NB4 (cell line): Measurements from ENCODE around the gene OSCAR.

Experiments used
- DNase-seq: peaks from one replicate; pipeline ENCODE4 v3.0.0; 2010; ENCODE audit warnings: low read depth
- H3K4me3 ChIP-seq: one replicate; pipeline ENCODE4 v1.5.1; 2011; ENCODE audit warnings: mild to moderate bottlenecking, low read depth, low read length, moderate library complexity
- MYC ChIP-seq: IDR thresholded peaks from 2 replicates; pipeline ENCODE4 v1.6.1; 2011; ENCODE audit warnings: low read depth, low read length
- POLR2A ChIP-seq: IDR thresholded peaks from 2 replicates; pipeline ENCODE4 v1.6.1; 2011; ENCODE audit warnings: mild to moderate bottlenecking; ENCODE audit not compliant: insufficient read length; ENCODE audit errors: extremely low read depth
- TF ChIP-seq, protein P1 (sequence below): IDR thresholded peaks from one replicate; pipeline ENCODE4 v1.5.1; 2012; ENCODE audit warnings: low read depth, low read length
- TF ChIP-seq, protein P2 (sequence below): IDR thresholded peaks from 2 replicates; pipeline ENCODE4 v1.6.1; 2011; ENCODE audit warnings: low read depth, low read length

OSCAR gene, protein sequence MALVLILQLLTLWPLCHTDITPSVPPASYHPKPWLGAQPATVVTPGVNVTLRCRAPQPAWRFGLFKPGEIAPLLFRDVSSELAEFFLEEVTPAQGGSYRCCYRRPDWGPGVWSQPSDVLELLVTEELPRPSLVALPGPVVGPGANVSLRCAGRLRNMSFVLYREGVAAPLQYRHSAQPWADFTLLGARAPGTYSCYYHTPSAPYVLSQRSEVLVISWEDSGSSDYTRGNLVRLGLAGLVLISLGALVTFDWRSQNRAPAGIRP

DNA sequence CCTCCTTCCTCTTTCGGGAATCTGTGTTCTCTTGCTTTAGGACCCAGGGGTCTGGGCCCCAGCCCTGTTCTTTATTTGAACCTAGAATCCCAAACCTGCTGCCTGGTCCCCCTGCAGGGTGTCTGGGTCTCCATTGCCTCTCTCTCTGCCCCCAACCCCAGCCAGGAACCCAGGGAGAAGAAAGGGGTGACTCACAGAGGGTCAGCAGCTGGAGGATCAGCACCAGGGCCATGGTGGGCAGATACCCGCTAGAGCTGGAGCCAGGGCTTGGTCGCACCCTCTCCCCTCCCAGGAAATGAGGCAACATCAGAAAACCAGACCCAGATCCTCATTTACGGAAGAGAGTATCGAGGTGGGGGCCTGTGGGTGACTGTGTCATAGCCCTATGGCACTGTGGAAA, at the start of gene OSCAR:
TSS of gene OSCAR (minus strand) at position 243 of the 400 bp plus-strand sequence. CDS start at position 232, 11 bp downstream.
- no peak; the same call in 1 of the 2 replicates for TF ChIP-seq MYC
- TF ChIP-seq POLR2A, result peak; percentile 26
- TF ChIP-seq, protein P1, sequence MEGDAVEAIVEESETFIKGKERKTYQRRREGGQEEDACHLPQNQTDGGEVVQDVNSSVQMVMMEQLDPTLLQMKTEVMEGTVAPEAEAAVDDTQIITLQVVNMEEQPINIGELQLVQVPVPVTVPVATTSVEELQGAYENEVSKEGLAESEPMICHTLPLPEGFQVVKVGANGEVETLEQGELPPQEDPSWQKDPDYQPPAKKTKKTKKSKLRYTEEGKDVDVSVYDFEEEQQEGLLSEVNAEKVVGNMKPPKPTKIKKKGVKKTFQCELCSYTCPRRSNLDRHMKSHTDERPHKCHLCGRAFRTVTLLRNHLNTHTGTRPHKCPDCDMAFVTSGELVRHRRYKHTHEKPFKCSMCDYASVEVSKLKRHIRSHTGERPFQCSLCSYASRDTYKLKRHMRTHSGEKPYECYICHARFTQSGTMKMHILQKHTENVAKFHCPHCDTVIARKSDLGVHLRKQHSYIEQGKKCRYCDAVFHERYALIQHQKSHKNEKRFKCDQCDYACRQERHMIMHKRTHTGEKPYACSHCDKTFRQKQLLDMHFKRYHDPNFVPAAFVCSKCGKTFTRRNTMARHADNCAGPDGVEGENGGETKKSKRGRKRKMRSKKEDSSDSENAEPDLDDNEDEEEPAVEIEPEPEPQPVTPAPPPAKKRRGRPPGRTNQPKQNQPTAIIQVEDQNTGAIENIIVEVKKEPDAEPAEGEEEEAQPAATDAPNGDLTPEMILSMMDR, result no peak
- H3K4me3 ChIP-seq, result peak within 1 kb of the TSS; percentile 60
- DNase-seq, result peak; percentile 92

DNA sequence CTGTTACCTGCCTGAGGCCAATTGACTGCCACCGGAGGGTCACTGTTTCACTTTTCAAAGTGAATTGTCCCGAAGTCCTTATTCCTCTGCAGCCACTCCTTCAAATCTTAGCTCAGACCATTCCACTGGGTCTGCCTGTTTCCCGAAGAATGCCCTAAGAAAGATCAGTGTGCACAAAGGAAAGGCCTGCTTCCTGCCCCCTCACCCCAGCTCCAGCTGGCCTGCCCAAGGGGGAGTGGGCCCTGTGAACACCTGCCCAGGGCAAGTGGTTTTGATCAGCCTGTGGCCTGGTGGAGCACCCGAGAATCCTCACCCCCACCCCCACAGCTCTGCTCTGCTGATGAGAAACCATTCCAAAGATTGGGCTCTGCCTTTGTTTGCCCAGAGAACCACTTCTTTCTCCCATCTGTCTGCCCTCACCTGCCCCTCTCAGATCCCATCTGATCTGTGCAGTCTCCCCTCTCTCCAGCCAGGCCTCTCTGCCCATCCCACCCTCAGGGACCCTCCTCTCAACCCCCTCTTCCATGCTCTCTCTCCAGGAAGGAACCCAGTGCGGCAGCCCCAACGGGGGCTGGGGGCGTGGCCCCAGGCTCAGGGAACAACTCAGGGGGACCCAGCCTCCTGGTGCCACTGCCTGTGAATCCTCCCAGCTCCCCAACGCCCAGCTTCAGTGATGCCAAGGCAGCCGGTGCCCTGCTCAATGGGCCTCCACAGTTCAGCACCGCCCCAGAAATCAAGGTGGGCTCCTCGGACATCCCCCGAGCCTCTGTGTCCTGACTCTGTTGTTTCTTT, 48.6 kb upstream of the OSCAR start:
- H3K4me3 ChIP-seq, result no peak overlapping the region
- DNase-seq, result no peak
- no peak for TF ChIP-seq POLR2A
- no peak for TF ChIP-seq MYC
- TF ChIP-seq, protein P2, sequence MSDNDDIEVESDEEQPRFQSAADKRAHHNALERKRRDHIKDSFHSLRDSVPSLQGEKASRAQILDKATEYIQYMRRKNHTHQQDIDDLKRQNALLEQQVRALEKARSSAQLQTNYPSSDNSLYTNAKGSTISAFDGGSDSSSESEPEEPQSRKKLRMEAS, result no peak
- TF ChIP-seq, protein P1, result no peak

DNA sequence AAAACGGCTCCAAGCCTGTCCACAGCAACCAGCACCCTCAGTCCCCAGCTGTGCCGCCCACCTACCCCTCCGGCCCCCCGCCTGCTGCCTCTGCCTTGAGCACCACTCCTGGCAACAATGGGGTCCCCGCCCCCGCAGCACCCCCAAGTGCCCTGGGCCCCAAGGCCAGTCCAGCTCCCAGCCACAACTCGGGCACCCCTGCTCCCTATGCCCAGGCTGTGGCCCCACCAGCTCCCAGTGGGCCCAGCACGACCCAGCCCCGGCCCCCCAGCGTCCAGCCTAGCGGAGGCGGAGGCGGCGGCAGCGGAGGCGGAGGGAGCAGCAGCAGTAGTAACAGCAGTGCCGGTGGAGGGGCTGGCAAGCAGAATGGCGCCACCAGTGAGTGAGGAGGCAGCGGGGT, 47.6 kb upstream of the OSCAR start:
- no peak for DNase-seq
- no peak for TF ChIP-seq POLR2A
- TF ChIP-seq MYC, result no peak
- TF ChIP-seq, protein P2, result no peak
- no peak overlapping the region for H3K4me3 ChIP-seq

DNA sequence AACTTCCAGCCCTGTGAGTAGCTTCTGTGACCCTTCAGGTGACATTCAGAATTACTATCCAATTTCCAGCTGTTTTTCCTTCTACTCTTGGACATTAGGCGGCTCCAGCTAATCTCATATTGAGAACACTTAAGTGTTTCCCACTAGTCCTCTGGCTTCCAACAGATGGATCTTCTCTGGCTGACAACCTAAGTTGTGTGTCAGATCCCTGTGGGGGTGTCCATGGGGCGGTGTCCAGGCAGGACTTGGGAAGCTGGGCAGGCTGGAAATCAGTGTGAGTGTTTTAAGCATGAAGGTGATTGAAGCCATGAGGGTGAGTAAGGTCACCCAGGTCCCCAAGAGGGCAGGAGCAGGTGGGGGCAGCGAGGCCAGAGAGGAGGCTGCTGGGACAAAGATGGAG, 47.1 kb upstream of the OSCAR start:
- TF ChIP-seq, protein P2, result no peak
- TF ChIP-seq, protein P1, result no peak
- no peak for TF ChIP-seq POLR2A
- no peak for TF ChIP-seq MYC
- no peak for DNase-seq
- no peak overlapping the region for H3K4me3 ChIP-seq

DNA sequence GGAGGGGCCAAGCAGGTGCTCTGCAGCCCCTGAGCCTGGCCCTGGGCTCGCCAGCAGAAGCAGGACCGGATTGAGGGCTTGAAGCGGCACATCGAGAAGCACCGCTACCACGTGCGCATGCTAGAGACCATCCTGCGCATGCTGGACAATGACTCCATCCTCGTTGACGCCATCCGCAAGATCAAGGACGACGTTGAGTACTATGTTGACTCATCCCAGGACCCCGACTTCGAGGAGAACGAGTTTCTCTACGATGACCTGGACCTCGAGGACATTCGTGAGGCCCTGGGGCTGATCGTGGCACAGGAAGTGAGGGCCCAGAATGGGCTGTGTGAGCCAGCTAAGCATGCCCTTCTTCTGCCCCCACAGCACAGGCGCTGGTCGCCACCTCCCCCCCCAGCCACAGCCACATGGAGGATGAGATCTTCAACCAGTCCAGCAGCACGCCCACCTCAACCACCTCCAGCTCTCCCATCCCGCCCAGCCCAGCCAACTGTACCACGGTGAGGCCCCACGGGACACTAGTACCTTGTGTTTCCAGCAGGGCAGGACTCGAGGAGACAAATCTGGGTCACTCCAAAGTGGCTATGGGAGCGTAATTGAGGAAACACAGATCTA, 45.0 kb upstream of the OSCAR start:
- DNase-seq, result no peak
- no peak overlapping the region for H3K4me3 ChIP-seq
- no peak for TF ChIP-seq POLR2A
- TF ChIP-seq MYC, result no peak
- TF ChIP-seq, protein P2, result no peak
- TF ChIP-seq, protein P1, result no peak

DNA sequence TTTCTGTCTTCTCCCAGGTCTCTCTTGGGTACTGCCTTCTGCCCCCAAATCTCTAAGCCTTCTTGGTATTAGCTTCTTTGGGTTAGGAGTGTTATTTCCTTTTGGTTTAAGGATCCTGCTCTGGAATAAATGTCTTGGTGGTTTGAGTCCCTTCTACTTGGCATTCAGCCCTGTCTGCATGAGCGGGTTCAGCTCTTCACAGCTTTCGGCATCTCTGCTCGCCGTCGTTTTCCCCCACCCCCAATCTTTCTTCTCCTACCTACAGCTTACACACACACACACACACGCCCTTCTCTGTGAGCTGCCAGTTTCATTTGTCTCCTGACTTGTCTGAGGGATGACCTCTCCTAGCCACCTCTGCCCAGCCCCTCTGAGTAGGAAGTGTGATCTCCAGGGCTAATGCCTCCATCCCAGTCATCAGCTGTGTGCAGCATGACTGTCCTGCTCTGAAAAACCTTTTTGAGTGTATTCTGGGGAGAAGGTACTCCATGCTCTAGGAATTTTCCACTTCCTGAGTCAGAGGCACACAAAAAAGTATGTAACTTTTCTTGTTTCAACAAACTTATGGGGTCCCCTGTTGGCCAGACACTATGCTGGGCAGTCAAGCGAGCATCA, 41.7 kb upstream of the OSCAR start:
- TF ChIP-seq, protein P1, result no peak
- TF ChIP-seq MYC (no peak), POLR2A (no peak)
- TF ChIP-seq, protein P2, result no peak
- no peak for DNase-seq
- H3K4me3 ChIP-seq, result no peak overlapping the region
